HL-60/S4 treated with phorbol 12-myristate 13-acetate at 8.2 ng/mL for 4 days and 3 days (cell line): ENCODE data around the gene MYO16.
"Not testable (repeated sequence)": the region's sequence is repeated elsewhere in the genome, so short reads cannot be mapped to it uniquely, and the experiment has no call there.

Experiments
- in situ Hi-C: fragments of 300-500 bp; cut with MboI; formaldehyde crosslinking; loops from 2 replicates; pipeline ENCODE4 v1.15.0; 2022; ENCODE audit warnings: low sequenced_read_pairs

Gene MYO16

GRCh38 chr13:108860418-108860817, 231.0 kb downstream of the MYO16 start:
- in situ Hi-C loops = no loop called here

- in situ Hi-C loops = no loop called here
Observed at GRCh38 chr13:108877300-108877699, 247.9 kb downstream of the MYO16 start.

- in situ Hi-C loops = no loop called here
Observed at GRCh38 chr13:108878732-108879131, 249.3 kb downstream of the MYO16 start.

- in situ Hi-C loops = no loop called here
Observed at GRCh38 chr13:108889324-108889984, 260.0 kb downstream of the MYO16 start.

- in situ Hi-C loops = no loop called here
Observed at GRCh38 chr13:108895220-108895704, 265.9 kb downstream of the MYO16 start.

GRCh38 chr13:108897955-108898354, 268.5 kb downstream of the MYO16 start:
- in situ Hi-C loops = no loop called here

- in situ Hi-C loops = no loop called here
Observed at GRCh38 chr13:108902405-108903155, 273.2 kb downstream of the MYO16 start.

GRCh38 chr13:108903613-108904012, 274.2 kb downstream of the MYO16 start:
- in situ Hi-C loops = no loop called here

- in situ Hi-C loops = no loop called here
Observed at GRCh38 chr13:108911807-108912206, 282.4 kb downstream of the MYO16 start.

GRCh38 chr13:108913731-108914130, 284.3 kb downstream of the MYO16 start:
- in situ Hi-C loops = not testable (repeated sequence)

GRCh38 chr13:108915095-108915633, 285.8 kb downstream of the MYO16 start:
- in situ Hi-C loops = no loop called here

GRCh38 chr13:108915634-108916512, 286.5 kb downstream of the MYO16 start:
- in situ Hi-C loops = no loop called here

GRCh38 chr13:108917581-108917980, 288.2 kb downstream of the MYO16 start:
- in situ Hi-C loops = no loop called here

- in situ Hi-C loops = no loop called here
Observed at GRCh38 chr13:108919036-108919907, 289.9 kb downstream of the MYO16 start.

- in situ Hi-C loops = no loop called here
Observed at GRCh38 chr13:108920137-108920536, 290.7 kb downstream of the MYO16 start.

- in situ Hi-C loops = no loop called here
Observed at GRCh38 chr13:108921238-108921637, 291.8 kb downstream of the MYO16 start.

GRCh38 chr13:108922108-108922507, 292.7 kb downstream of the MYO16 start:
- in situ Hi-C loops = no loop called here

- in situ Hi-C loops = no loop called here
Observed at GRCh38 chr13:108923386-108924047, 294.1 kb downstream of the MYO16 start.

- in situ Hi-C loops = no loop called here
Observed at GRCh38 chr13:108924134-108924533, 294.7 kb downstream of the MYO16 start.

GRCh38 chr13:108924541-108924940, 295.1 kb downstream of the MYO16 start:
- in situ Hi-C loops = no loop called here
